CD14-positive monocyte (primary cell): ENCODE results near the gene ARSB. TPM values are rescaled to one million over a fixed set of nuclear protein-coding genes. Genes with fewer than 3 reads are reported as not detected.

Experiments used
- DNase-seq, 3 donors: peaks; one replicate each; pipeline ENCODE4 v3.0.0-alpha.2; 2011 to 2022
- H2AFZ ChIP-seq: 2 replicates; pipeline ENCODE4 v1.6.0; 2012; ENCODE audit warnings: mild to moderate bottlenecking, low read depth, low read length, inconsistent platforms; ENCODE audit not compliant: insufficient read depth, poor library complexity, severe bottlenecking
- H3K27ac ChIP-seq, 2 donors: 1 replicate in 1 of 2; 2 replicates in 1 of 2; pipeline ENCODE4 v1.5.1; 2012 to 2013; ENCODE audit warnings: low read length in 2 of 2, control low read depth in 1 of 2, inconsistent platforms in 1 of 2, low read depth in 1 of 2, mild to moderate bottlenecking in 1 of 2
- H3K27me3 ChIP-seq, 2 donors: one replicate each; pipeline versions ENCODE4 v1.6.0 to v1.6.1; 2011 to 2013; ENCODE audit warnings: low read length in 2 of 2; ENCODE audit not compliant: control insufficient read depth in 2 of 2, insufficient read depth in 2 of 2
- H3K36me3 ChIP-seq, 2 donors: replicated peaks in 1 of 2; 1 replicate in 1 of 2; 2 replicates in 1 of 2; pipeline versions ENCODE4 v1.5.1 to v1.6.1; 2012 to 2013; ENCODE audit warnings: low read length in 2 of 2, control low read depth in 1 of 2, inconsistent platforms in 1 of 2, mild to moderate bottlenecking in 1 of 2; ENCODE audit not compliant: insufficient read depth in 2 of 2, control insufficient read depth in 1 of 2
- H3K4me1 ChIP-seq, 2 donors: 1 replicate in 1 of 2; 2 replicates in 1 of 2; pipeline versions ENCODE4 v1.5.1 to v1.6.1; 2012 to 2013; ENCODE audit warnings: low read length in 2 of 2, control low read depth in 1 of 2, inconsistent platforms in 1 of 2, mild to moderate bottlenecking in 1 of 2, moderate library complexity in 1 of 2; ENCODE audit not compliant: insufficient read depth in 2 of 2, control insufficient read depth in 1 of 2
- H3K4me2 ChIP-seq: replicated peaks from 2 replicates; pipeline ENCODE3; 2012; ENCODE audit warnings: low read length, moderate library complexity, mild to moderate bottlenecking; ENCODE audit not compliant: poor library complexity, severe bottlenecking; ENCODE audit errors: extremely low read depth
- H3K4me3 ChIP-seq, 3 experiments: fragments of 200-600 bp in 1 of 3; sonication (generic) in 1 of 3; replicated peaks in 1 of 3; 1 replicate in 2 of 3; 2 replicates in 1 of 3; pipeline ENCODE4 v1.5.1; 2011 to 2013; ENCODE audit warnings: low read length in 3 of 3, mild to moderate bottlenecking in 3 of 3, control low read depth in 2 of 3, low read depth in 2 of 3, inconsistent platforms in 1 of 3, moderate library complexity in 1 of 3
- H3K79me2 ChIP-seq: 2 replicates; pipeline ENCODE4 v1.6.0; 2012; ENCODE audit warnings: mild to moderate bottlenecking, control low read depth, inconsistent platforms, low read length, moderate library complexity; ENCODE audit not compliant: insufficient read depth
- H3K9ac ChIP-seq: 2 replicates; pipeline ENCODE4 v1.6.0; 2017; ENCODE audit warnings: low read length, mild to moderate bottlenecking; ENCODE audit not compliant: insufficient read depth, poor library complexity, severe bottlenecking
- H3K9me3 ChIP-seq, 2 donors: replicated peaks in 1 of 2; 1 replicate in 1 of 2; 2 replicates in 1 of 2; pipeline versions ENCODE4 v1.5.1 to v1.6.1; 2012 to 2013; ENCODE audit warnings: low read length in 2 of 2, control low read depth in 1 of 2; ENCODE audit not compliant: control insufficient read depth in 1 of 2, insufficient read depth in 1 of 2
- H4K20me1 ChIP-seq: 2 replicates; pipeline ENCODE4 v1.6.0; 2012; ENCODE audit warnings: mild to moderate bottlenecking, low read length, control low read depth, moderate library complexity; ENCODE audit not compliant: insufficient read depth
- H3K27ac Mint-ChIP-seq, 7 donors: one replicate each; pipeline ENCODE4 v1.8.0; 2020; ENCODE audit warnings: mild to moderate bottlenecking in 7 of 7, mixed read lengths in 7 of 7, moderate library complexity in 6 of 7, inconsistent platforms in 2 of 7
- H3K27me3 Mint-ChIP-seq, 3 donors: one replicate each; pipeline ENCODE4 v1.8.0; 2021 to 2022; ENCODE audit warnings: low read depth in 3 of 3, mild to moderate bottlenecking in 3 of 3, mixed read lengths in 3 of 3, moderate library complexity in 3 of 3, inconsistent platforms in 1 of 3
- H3K36me3 Mint-ChIP-seq, 2 donors: one replicate each; pipeline ENCODE4 v1.8.0; 2020; ENCODE audit warnings: mixed read lengths in 2 of 2, inconsistent platforms in 1 of 2, mild to moderate bottlenecking in 1 of 2
- H3K4me1 Mint-ChIP-seq: one replicate; pipeline ENCODE4 v1.8.0; 2020; ENCODE audit warnings: mild to moderate bottlenecking, mixed read lengths
- H3K4me3 Mint-ChIP-seq, 2 donors: one replicate each; pipeline ENCODE4 v1.8.0; 2020; ENCODE audit warnings: mild to moderate bottlenecking in 2 of 2, mixed read lengths in 2 of 2, moderate library complexity in 1 of 2
- H3K9me3 Mint-ChIP-seq, 7 donors: one replicate each; pipeline ENCODE4 v1.8.0; 2020 to 2022; ENCODE audit warnings: mixed read lengths in 7 of 7, mild to moderate bottlenecking in 6 of 7, moderate library complexity in 6 of 7, inconsistent platforms in 2 of 7
- WGBS: methylation state at CpG from one replicate; pipeline ENCODE4 v1.1.5; 2013; ENCODE audit warnings: missing lambda C conversion rate; ENCODE audit not compliant: insufficient coverage; 5-methylcytosine and 5-hydroxymethylcytosine counted together
- intact Hi-C, 2 donors: fragments of 100-400 bp; cut with micrococcal nuclease; formaldehyde crosslinking; loops; one replicate each; pipeline versions ENCODE4 v1.15.0 to v1.15.1; 2023
- polyA plus RNA-seq, 3 donors: library from polyadenylated mRNA; depleted of rRNA in 1 of 3; unstranded in 2 of 3; stranded (reverse) in 1 of 3; fragments of 300-500 nt in 2 of 3; fragments of >200 nt in 1 of 3; fragmentation: Illumina TruSeq in 2 of 3; gene quantifications; 1 replicate in 2 of 3; 2 replicates in 1 of 3; pipeline ENCODE4 v1.2.3, GENCODE V29; 2012 to 2021
- TF ChIP-seq, protein P1 (sequence below): fragments of 200-600 bp; IDR thresholded peaks from one replicate; pipeline ENCODE4 v1.8.0; 2022; ENCODE audit warnings: antibody characterized with exemption, mild to moderate bottlenecking

ARSB gene
- polyA plus RNA-seq, 3 donors, result 18.0 to 28.7 (median 18.1) TPM

DNA sequence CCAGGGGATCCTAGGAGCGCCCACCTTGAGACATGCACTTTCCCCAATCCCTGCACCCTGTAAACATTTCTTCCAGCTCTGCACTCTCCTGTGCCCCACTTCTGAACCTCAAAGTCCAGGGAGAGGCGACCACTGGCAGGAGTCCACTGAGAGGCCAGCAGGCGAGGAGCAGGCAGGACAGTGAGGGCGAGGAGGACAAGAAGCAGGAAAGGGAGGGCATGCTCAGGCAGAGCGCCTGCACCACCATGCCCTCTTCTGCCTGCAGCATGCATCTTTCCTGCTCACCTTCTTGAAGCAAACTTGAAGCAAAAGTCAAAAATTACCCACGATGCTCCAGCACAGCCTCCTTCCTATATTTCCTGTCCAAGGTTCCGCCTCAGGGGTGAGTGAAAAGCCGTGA, 10.1 kb downstream of the ARSB start:
- peaks cover 42% of the 10 kb centered on the region for H3K4me1 Mint-ChIP-seq
- Histone ChIP-seq H3K9me3 (no peaks in the 10 kb centered on the region), H4K20me1 (peaks cover 40% of the 10 kb centered on the region), H3K4me1 (peaks cover 17 to 45% of the 10 kb centered on the region in 2 donors), H3K4me2 (no peak overlapping the region), H3K9ac (no peak overlapping the region), H3K4me3 (no peak overlapping the region), H3K27ac (no peak overlapping the region), H3K27me3 (no peaks in the 10 kb centered on the region), H3K36me3 (no peaks in the 10 kb centered on the region), H3K79me2 (peaks cover 42% of the 10 kb centered on the region), H2AFZ (no peak overlapping the region)
- 100% methylated on average over 4 of the region's 8 CpGs for WGBS
- H3K27ac Mint-ChIP-seq, result no peak overlapping the region
- H3K27me3 Mint-ChIP-seq, result no peaks in the 10 kb centered on the region
- TF ChIP-seq, protein P1, sequence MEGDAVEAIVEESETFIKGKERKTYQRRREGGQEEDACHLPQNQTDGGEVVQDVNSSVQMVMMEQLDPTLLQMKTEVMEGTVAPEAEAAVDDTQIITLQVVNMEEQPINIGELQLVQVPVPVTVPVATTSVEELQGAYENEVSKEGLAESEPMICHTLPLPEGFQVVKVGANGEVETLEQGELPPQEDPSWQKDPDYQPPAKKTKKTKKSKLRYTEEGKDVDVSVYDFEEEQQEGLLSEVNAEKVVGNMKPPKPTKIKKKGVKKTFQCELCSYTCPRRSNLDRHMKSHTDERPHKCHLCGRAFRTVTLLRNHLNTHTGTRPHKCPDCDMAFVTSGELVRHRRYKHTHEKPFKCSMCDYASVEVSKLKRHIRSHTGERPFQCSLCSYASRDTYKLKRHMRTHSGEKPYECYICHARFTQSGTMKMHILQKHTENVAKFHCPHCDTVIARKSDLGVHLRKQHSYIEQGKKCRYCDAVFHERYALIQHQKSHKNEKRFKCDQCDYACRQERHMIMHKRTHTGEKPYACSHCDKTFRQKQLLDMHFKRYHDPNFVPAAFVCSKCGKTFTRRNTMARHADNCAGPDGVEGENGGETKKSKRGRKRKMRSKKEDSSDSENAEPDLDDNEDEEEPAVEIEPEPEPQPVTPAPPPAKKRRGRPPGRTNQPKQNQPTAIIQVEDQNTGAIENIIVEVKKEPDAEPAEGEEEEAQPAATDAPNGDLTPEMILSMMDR, result no peak
- no peak for DNase-seq
- peaks cover 5 to 8% of the 10 kb centered on the region in 2 donors for H3K36me3 Mint-ChIP-seq
- H3K9me3 Mint-ChIP-seq, result peaks cover 0 to 2% (median 0%) of the 10 kb centered on the region in 7 donors
- intact Hi-C loops, result no loop called here
- H3K4me3 Mint-ChIP-seq, result no peak overlapping the region

DNA sequence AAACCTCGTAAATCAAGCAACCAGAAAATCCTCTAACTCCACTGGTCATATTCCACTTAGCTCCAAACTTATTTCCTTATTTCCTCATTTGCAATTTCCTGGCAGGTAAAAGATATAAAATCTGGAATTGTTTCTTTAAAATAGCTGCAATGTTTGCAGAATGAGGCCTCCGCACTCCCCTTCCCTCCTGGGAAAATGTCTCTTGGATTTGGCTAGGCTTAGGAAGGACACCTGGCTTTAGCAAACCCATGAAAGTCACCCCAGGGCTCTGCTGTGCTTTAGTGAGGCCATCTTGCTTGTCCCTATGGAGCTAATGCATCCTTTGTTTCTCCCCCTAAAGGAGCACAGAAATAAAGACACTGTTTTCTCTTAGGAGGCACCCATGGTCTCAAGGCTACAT, 10.5 kb downstream of the ARSB start:
- no peak overlapping the region for H3K4me2 ChIP-seq
- H3K79me2 ChIP-seq, result peaks cover 42% of the 10 kb centered on the region
- H3K4me1 ChIP-seq, result peaks cover 16 to 40% of the 10 kb centered on the region in 2 donors
- no peaks in the 10 kb centered on the region for H3K36me3 ChIP-seq
- no peak overlapping the region for H3K4me3 ChIP-seq
- 100% methylated on average over 1 of the region's 2 CpGs for WGBS
- Mint-ChIP-seq H3K4me3 (no peak overlapping the region), H3K9me3 (peaks cover 0 to 2% (median 0%) of the 10 kb centered on the region in 7 donors), H3K36me3 (peaks cover 5 to 8% of the 10 kb centered on the region in 2 donors), H3K27ac (no peak overlapping the region), H3K27me3 (no peaks in the 10 kb centered on the region), H3K4me1 (peaks cover 38% of the 10 kb centered on the region)
- H3K27me3 ChIP-seq, result no peaks in the 10 kb centered on the region
- TF ChIP-seq, protein P1, result no peak
- intact Hi-C loops, result no loop called here
- H3K9me3 ChIP-seq, result no peaks in the 10 kb centered on the region
- DNase-seq, result no peak
- H4K20me1 ChIP-seq, result peaks cover 38% of the 10 kb centered on the region
- no peak overlapping the region for H2AFZ ChIP-seq
- no peak overlapping the region for H3K27ac ChIP-seq
- no peak overlapping the region for H3K9ac ChIP-seq
